ENCODE measurements around the gene RTBDN. TPM values are rescaled to one million over a fixed set of nuclear protein-coding genes. Genes with fewer than 3 reads are reported as not detected.

Gene RTBDN
- total RNA-seq, 1 experiment from 2014 or later: 25.1 TPM

DNA sequence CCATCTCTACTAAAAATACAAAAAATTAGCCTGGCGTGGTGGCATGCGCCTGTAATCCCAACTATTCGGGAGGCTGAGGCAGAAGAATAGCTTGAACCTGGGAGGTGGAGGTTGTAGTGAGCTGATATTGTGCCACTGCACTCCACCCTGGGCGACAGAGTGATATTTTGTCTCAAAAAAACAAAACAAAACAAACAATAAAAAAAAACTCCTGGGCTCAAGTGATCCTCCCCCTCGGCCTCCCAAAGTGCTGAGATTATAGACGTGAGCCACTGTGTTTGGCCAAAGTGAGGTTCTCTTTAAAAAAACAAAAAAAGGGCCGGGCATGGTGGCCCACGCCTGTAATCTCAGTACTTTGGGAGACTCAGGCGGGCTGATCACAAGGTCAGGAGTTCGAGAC is 46.9 kb downstream of the RTBDN start:
- Histone ChIP-seq H4K20me1 (ENCODE audit: insufficient read depth) (no peaks in the 10 kb centered on the region), H3K27me3 (ENCODE audit: insufficient read depth, low read length) (no peaks in the 10 kb centered on the region), H3K36me3 (ENCODE audit: control insufficient read depth in 1 of 2, insufficient read depth in 2 of 2, low read length in 2 of 2) (no peaks in the 10 kb centered on the region), H3K4me1 (ENCODE audit: control insufficient read depth in 1 of 2, insufficient read depth in 2 of 2, low read length in 2 of 2) (peaks cover 72 to 94% of the 10 kb centered on the region in 2 experiments), H3K9me3 (ENCODE audit: control insufficient read depth in 1 of 2, insufficient read depth in 1 of 2, low read depth in 1 of 2, low read length in 2 of 2) (no peaks in the 10 kb centered on the region), H3K4me2 (ENCODE audit: low read length) (no peak overlapping the region), H3K4me3 (replicated peaks in 1 of 2; ENCODE audit: low read depth in 1 of 2, low read length in 2 of 2) (no peak overlapping the region), H3K9ac (ENCODE audit: low read length) (no peak overlapping the region), H3K27ac (ENCODE audit: low read depth, low read length) (peak overlapping the region; percentile 89), H3K79me2 (ENCODE audit: insufficient read depth, low read length) (peaks cover 11% of the 10 kb centered on the region), H2AFZ (ENCODE audit: low read depth, low read length, poor library complexity, severe bottlenecking) (no peak overlapping the region), H3K9me2 (ENCODE audit: insufficient read depth) (no peaks in the 10 kb centered on the region)
- POLR2A ChIA-PET: interaction anchor here (0.6 to 1.2 kb wide), 3 partner anchors 8 to 1543 kb away, joined by 3 read pairs; no protein-coding TSS in a partner anchor
- CTCF ChIA-PET: interaction anchor here (1.4 to 7.4 kb wide), 3 partner anchors 9 to 22 kb away, joined by 3 to 88 read pairs (median 9); partner anchors contain the start of gene HOOK2
- RAD21 ChIA-PET (ENCODE audit: low non-redundant PET in 1 of 2, low total read pairs in 2 of 2, uncharacterized antibody in 2 of 2, unreplicated experiment in 2 of 2): no interaction called here
- DNase-seq (ENCODE audit: low read depth, low spot score) (no peak), ATAC-seq (no peak)
- intact Hi-C loops (cut with micrococcal nuclease): no loop called here
- no peak for TF ChIP-seq YY1 (IDR thresholded peaks at IDR 0.05; ENCODE audit: extremely low read depth, insufficient replicate concordance, low read depth, low read length)
- TF ChIP-seq RAD21 (IDR thresholded peaks at IDR 0.05; ENCODE audit: low read depth): no peak
- no peak for TF ChIP-seq SIN3A (IDR thresholded peaks at IDR 0.05; ENCODE audit: low read depth)
- TF ChIP-seq, protein P1, sequence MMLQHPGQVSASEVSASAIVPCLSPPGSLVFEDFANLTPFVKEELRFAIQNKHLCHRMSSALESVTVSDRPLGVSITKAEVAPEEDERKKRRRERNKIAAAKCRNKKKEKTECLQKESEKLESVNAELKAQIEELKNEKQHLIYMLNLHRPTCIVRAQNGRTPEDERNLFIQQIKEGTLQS (IDR thresholded peaks at IDR 0.05): no peak
- TF ChIP-seq, protein P2, sequence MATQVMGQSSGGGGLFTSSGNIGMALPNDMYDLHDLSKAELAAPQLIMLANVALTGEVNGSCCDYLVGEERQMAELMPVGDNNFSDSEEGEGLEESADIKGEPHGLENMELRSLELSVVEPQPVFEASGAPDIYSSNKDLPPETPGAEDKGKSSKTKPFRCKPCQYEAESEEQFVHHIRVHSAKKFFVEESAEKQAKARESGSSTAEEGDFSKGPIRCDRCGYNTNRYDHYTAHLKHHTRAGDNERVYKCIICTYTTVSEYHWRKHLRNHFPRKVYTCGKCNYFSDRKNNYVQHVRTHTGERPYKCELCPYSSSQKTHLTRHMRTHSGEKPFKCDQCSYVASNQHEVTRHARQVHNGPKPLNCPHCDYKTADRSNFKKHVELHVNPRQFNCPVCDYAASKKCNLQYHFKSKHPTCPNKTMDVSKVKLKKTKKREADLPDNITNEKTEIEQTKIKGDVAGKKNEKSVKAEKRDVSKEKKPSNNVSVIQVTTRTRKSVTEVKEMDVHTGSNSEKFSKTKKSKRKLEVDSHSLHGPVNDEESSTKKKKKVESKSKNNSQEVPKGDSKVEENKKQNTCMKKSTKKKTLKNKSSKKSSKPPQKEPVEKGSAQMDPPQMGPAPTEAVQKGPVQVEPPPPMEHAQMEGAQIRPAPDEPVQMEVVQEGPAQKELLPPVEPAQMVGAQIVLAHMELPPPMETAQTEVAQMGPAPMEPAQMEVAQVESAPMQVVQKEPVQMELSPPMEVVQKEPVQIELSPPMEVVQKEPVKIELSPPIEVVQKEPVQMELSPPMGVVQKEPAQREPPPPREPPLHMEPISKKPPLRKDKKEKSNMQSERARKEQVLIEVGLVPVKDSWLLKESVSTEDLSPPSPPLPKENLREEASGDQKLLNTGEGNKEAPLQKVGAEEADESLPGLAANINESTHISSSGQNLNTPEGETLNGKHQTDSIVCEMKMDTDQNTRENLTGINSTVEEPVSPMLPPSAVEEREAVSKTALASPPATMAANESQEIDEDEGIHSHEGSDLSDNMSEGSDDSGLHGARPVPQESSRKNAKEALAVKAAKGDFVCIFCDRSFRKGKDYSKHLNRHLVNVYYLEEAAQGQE (IDR thresholded peaks at IDR 0.05; ENCODE audit: low read depth): no peak
- no TSS peak for BruUV-seq (replicated peaks)

Measured in HCT116 (cell line).